WTC11 (cell line): ENCODE data around the gene LDLR. TPM values are rescaled to one million over a fixed set of nuclear protein-coding genes. Genes with fewer than 3 reads are reported as not detected.
A peak's percentile ranks its signal among the peaks of the same experiment; 100 is the strongest.

Experiments used
- ATAC-seq: fragments of 200-7000 bp; cut with Tn5 transposase; 2 replicates; pipeline ENCODE4 v1.10.0; 2021; ENCODE audit warnings: mild to moderate bottlenecking, moderate library complexity
- CTCF ChIA-PET: fragments of 300-600 bp; sonication (Branson Sonifier 250); formaldehyde crosslinking; loops from one replicate; lab custom pipeline; 2021; ENCODE audit warnings: antibody characterized with exemption; lab: Charles Lee
- POLR2A ChIA-PET: fragments of 350-600 bp; sonication (Branson Sonifier 250); formaldehyde crosslinking; loops from one replicate; lab custom pipeline; 2021; ENCODE audit warnings: antibody characterized with exemption; lab: Charles Lee
- DNase-seq: peaks from one replicate; pipeline ENCODE4 v3.0.0; 2021; ENCODE audit warnings: low spot score
- H3K27ac Mint-ChIP-seq: 2 replicates; pipeline ENCODE4 v1.8.0; 2021; ENCODE audit warnings: mixed read lengths
- H3K27me3 Mint-ChIP-seq: 2 replicates; pipeline ENCODE4 v1.8.0; 2021; ENCODE audit warnings: low read depth, mild to moderate bottlenecking, moderate library complexity, mixed read lengths
- H3K36me3 Mint-ChIP-seq: 2 replicates; pipeline ENCODE4 v1.8.0; 2021; ENCODE audit warnings: mixed read lengths
- H3K4me1 Mint-ChIP-seq: 2 replicates; pipeline ENCODE4 v1.8.0; 2022; ENCODE audit warnings: mixed read lengths
- H3K4me3 Mint-ChIP-seq: 2 replicates; pipeline ENCODE4 v1.8.0; 2021; ENCODE audit warnings: mild to moderate bottlenecking, moderate library complexity, mixed read lengths
- H3K9me3 Mint-ChIP-seq: 2 replicates; pipeline ENCODE4 v1.8.0; 2021; ENCODE audit warnings: mixed read lengths
- ATF1 ChIP-seq: sonication (generic); formaldehyde crosslinking; IDR thresholded peaks from 2 replicates; pipeline ENCODE4 v1.8.1; 2023; ENCODE audit warnings: mild to moderate bottlenecking, moderate library complexity, missing genetic modification reagents
- GABPB1 ChIP-seq: sonication (generic); formaldehyde crosslinking; IDR thresholded peaks from 2 replicates; pipeline ENCODE4 v1.8.1; 2023; ENCODE audit warnings: mild to moderate bottlenecking, missing genetic modification reagents
- SP1 ChIP-seq: sonication (generic); formaldehyde crosslinking; conservative IDR thresholded peaks from 2 replicates; pipeline ENCODE4 v1.8.1; 2022; ENCODE audit warnings: missing genetic modification reagents
- TEAD4 ChIP-seq: sonication (generic); formaldehyde crosslinking; IDR thresholded peaks from 2 replicates; pipeline ENCODE4 v1.8.0; 2022; ENCODE audit warnings: mild to moderate bottlenecking, missing genetic modification reagents
- ZBTB21 ChIP-seq: sonication (generic); formaldehyde crosslinking; IDR thresholded peaks from 2 replicates; pipeline ENCODE4 v1.8.1; 2023; ENCODE audit warnings: mild to moderate bottlenecking, missing genetic modification reagents, borderline replicate concordance
- ZNF416 ChIP-seq: fragments of 250-450 bp; sonication (Bioruptor Pico); IDR thresholded peaks from 2 replicates; pipeline ENCODE4 v1.9.0; 2021; ENCODE audit warnings: mild to moderate bottlenecking, inconsistent platforms
- ZNF671 ChIP-seq: fragments of 250-450 bp; sonication (Bioruptor Pico); IDR thresholded peaks from 2 replicates; pipeline ENCODE4 v1.8.0; 2021; ENCODE audit warnings: mild to moderate bottlenecking
- total RNA-seq: library from RNA; stranded (reverse); gene quantifications from 3 replicates; pipeline ENCODE4 v1.2.3, GENCODE V29; 2021
- TF ChIP-seq, protein P1 (sequence below): sonication (generic); formaldehyde crosslinking; conservative IDR thresholded peaks from 2 replicates; pipeline ENCODE4 v1.8.1; 2023; ENCODE audit warnings: mild to moderate bottlenecking, low read depth, missing genetic modification reagents, moderate library complexity
- TF ChIP-seq, protein P2 (sequence below): sonication (generic); formaldehyde crosslinking; IDR thresholded peaks from 2 replicates; pipeline ENCODE4 v1.8.0; 2022; ENCODE audit warnings: missing genetic modification reagents
- TF ChIP-seq, protein P3 (sequence below): fragments of 250-450 bp; sonication (Bioruptor Pico); IDR thresholded peaks from 2 replicates; pipeline ENCODE4 v1.9.0; 2021; ENCODE audit warnings: mild to moderate bottlenecking
- TF ChIP-seq, protein P4 (sequence below): sonication (generic); formaldehyde crosslinking; IDR thresholded peaks from 2 replicates; pipeline ENCODE4 v1.8.1; 2023; ENCODE audit warnings: mild to moderate bottlenecking, missing genetic modification reagents, moderate library complexity
- TF ChIP-seq, protein P5 (sequence below): sonication (generic); formaldehyde crosslinking; IDR thresholded peaks from 2 replicates; pipeline ENCODE4 v1.8.1; 2022; ENCODE audit warnings: missing genetic modification reagents, borderline replicate concordance
- TF ChIP-seq, protein P6 (sequence below): sonication (generic); formaldehyde crosslinking; IDR thresholded peaks from 2 replicates; pipeline ENCODE4 v1.8.0; 2022; ENCODE audit warnings: mild to moderate bottlenecking, missing genetic modification reagents

LDLR gene
- total RNA-seq, 1 experiment from 2014 or later, result 98.9 TPM

DNA sequence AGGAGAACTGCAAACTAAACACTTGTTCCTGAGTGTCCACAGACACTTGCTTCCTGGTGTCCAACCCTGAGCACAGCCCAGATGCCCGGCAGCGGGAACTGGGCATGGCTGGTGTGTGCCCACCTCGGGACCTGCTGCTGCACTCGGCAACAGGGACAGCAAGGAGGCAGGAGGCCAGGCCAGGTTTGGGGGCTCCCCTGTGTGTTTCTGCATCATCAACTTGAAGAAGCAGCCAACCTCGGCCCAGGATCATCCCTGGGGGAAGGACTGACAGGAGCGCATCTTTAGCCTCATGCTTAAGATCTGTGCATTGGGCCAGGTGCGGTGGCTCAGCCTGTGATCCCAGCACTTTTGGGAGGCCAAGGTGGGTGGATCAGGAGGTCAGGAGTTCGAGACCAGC, 35.1 kb upstream of the LDLR start:
- H3K9me3 Mint-ChIP-seq, result no peaks in the 10 kb centered on the region
- no peak for DNase-seq
- ChIA-PET POLR2A (no interaction called here), CTCF (no interaction called here)
- no peak overlapping the region for H3K27ac Mint-ChIP-seq
- no peak overlapping the region for H3K4me3 Mint-ChIP-seq
- TF ChIP-seq ATF1 (CRISPR knock-in tag) (no peak), GABPB1 (CRISPR knock-in tag) (no peak), ZBTB21 (CRISPR knock-in tag) (no peak), ZNF671 (no peak)
- TF ChIP-seq, protein P1, sequence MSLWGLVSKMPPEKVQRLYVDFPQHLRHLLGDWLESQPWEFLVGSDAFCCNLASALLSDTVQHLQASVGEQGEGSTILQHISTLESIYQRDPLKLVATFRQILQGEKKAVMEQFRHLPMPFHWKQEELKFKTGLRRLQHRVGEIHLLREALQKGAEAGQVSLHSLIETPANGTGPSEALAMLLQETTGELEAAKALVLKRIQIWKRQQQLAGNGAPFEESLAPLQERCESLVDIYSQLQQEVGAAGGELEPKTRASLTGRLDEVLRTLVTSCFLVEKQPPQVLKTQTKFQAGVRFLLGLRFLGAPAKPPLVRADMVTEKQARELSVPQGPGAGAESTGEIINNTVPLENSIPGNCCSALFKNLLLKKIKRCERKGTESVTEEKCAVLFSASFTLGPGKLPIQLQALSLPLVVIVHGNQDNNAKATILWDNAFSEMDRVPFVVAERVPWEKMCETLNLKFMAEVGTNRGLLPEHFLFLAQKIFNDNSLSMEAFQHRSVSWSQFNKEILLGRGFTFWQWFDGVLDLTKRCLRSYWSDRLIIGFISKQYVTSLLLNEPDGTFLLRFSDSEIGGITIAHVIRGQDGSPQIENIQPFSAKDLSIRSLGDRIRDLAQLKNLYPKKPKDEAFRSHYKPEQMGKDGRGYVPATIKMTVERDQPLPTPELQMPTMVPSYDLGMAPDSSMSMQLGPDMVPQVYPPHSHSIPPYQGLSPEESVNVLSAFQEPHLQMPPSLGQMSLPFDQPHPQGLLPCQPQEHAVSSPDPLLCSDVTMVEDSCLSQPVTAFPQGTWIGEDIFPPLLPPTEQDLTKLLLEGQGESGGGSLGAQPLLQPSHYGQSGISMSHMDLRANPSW (CRISPR knock-in tag), result no peak
- TF ChIP-seq, protein P2, sequence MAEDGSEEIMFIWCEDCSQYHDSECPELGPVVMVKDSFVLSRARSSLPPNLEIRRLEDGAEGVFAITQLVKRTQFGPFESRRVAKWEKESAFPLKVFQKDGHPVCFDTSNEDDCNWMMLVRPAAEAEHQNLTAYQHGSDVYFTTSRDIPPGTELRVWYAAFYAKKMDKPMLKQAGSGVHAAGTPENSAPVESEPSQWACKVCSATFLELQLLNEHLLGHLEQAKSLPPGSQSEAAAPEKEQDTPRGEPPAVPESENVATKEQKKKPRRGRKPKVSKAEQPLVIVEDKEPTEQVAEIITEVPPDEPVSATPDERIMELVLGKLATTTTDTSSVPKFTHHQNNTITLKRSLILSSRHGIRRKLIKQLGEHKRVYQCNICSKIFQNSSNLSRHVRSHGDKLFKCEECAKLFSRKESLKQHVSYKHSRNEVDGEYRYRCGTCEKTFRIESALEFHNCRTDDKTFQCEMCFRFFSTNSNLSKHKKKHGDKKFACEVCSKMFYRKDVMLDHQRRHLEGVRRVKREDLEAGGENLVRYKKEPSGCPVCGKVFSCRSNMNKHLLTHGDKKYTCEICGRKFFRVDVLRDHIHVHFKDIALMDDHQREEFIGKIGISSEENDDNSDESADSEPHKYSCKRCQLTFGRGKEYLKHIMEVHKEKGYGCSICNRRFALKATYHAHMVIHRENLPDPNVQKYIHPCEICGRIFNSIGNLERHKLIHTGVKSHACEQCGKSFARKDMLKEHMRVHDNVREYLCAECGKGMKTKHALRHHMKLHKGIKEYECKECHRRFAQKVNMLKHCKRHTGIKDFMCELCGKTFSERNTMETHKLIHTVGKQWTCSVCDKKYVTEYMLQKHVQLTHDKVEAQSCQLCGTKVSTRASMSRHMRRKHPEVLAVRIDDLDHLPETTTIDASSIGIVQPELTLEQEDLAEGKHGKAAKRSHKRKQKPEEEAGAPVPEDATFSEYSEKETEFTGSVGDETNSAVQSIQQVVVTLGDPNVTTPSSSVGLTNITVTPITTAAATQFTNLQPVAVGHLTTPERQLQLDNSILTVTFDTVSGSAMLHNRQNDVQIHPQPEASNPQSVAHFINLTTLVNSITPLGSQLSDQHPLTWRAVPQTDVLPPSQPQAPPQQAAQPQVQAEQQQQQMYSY (CRISPR knock-in tag), result no peak
- no peaks in the 10 kb centered on the region for H3K27me3 Mint-ChIP-seq
- H3K36me3 Mint-ChIP-seq, result peaks cover 8% of the 10 kb centered on the region
- no peak for ATAC-seq
- H3K4me1 Mint-ChIP-seq, result no peaks in the 10 kb centered on the region

DNA sequence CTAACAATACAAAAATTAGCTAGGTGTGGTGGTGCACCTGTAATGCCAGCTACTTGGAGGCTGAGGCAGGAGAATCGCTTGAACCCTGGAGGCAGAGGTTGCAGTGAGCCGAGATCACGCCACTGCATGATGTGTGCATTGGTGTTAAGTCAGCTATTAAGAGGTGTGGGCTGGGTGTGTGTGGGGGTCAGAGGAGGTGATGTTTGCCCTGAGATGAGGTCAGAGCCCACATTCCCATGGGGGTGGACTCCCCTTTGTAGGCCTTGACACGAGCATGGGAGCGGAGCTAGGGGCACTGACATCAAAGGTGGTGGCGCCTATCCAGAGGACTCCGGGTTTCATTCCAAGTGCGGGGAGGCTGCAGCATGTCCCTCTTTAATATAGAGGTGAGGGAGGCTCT, 34.6 kb upstream of the LDLR start:
- no peak overlapping the region for H3K4me3 Mint-ChIP-seq
- H3K9me3 Mint-ChIP-seq, result no peaks in the 10 kb centered on the region
- TF ChIP-seq SP1 (CRISPR knock-in tag) (no peak), TEAD4 (CRISPR knock-in tag) (no peak), ZNF416 (CRISPR knock-in tag) (no peak)
- TF ChIP-seq, protein P1 (CRISPR knock-in tag), result no peak
- TF ChIP-seq, protein P3, sequence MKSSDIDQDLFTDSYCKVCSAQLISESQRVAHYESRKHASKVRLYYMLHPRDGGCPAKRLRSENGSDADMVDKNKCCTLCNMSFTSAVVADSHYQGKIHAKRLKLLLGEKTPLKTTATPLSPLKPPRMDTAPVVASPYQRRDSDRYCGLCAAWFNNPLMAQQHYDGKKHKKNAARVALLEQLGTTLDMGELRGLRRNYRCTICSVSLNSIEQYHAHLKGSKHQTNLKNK (CRISPR knock-in tag), result no peak
- TF ChIP-seq, protein P4, sequence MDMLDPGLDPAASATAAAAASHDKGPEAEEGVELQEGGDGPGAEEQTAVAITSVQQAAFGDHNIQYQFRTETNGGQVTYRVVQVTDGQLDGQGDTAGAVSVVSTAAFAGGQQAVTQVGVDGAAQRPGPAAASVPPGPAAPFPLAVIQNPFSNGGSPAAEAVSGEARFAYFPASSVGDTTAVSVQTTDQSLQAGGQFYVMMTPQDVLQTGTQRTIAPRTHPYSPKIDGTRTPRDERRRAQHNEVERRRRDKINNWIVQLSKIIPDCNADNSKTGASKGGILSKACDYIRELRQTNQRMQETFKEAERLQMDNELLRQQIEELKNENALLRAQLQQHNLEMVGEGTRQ, result no peak
- TF ChIP-seq, protein P5, sequence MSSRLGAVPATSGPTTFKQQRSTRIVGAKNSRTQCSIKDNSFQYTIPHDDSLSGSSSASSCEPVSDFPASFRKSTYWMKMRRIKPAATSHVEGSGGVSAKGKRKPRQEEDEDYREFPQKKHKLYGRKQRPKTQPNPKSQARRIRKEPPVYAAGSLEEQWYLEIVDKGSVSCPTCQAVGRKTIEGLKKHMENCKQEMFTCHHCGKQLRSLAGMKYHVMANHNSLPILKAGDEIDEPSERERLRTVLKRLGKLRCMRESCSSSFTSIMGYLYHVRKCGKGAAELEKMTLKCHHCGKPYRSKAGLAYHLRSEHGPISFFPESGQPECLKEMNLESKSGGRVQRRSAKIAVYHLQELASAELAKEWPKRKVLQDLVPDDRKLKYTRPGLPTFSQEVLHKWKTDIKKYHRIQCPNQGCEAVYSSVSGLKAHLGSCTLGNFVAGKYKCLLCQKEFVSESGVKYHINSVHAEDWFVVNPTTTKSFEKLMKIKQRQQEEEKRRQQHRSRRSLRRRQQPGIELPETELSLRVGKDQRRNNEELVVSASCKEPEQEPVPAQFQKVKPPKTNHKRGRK (CRISPR knock-in tag), result no peak
- TF ChIP-seq, protein P6, sequence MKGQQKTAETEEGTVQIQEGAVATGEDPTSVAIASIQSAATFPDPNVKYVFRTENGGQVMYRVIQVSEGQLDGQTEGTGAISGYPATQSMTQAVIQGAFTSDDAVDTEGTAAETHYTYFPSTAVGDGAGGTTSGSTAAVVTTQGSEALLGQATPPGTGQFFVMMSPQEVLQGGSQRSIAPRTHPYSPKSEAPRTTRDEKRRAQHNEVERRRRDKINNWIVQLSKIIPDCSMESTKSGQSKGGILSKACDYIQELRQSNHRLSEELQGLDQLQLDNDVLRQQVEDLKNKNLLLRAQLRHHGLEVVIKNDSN (CRISPR knock-in tag), result no peak

More for the DNA sequence above, 34.6 kb upstream of the LDLR start:
- Mint-ChIP-seq H3K27ac (0 out of 2 replicates have a peak overlapping the region, but pooled peaks have one; percentile 32), H3K36me3 (peaks cover 12% of the 10 kb centered on the region), H3K4me1 (no peaks in the 10 kb centered on the region), H3K27me3 (no peaks in the 10 kb centered on the region)
- no peak for DNase-seq
- ChIA-PET CTCF (no interaction called here), POLR2A (no interaction called here)
- no peak for ATAC-seq
